K562 (cell line): Measurements from ENCODE around the gene METTL14. TPM values are rescaled to one million over a fixed set of nuclear protein-coding genes. Genes with fewer than 3 reads are reported as not detected.

Experiments
- BMI1 ChIP-seq: fragments of 150-350 bp; IDR thresholded peaks from 2 replicates; pipeline ENCODE4 v1.6.1; 2014; ENCODE audit warnings: low read length
- BRD9 ChIP-seq: fragments of 450-650 bp; IDR thresholded peaks from 2 replicates; pipeline ENCODE4 v1.6.1; 2018; ENCODE audit warnings: low read depth; ENCODE audit not compliant: partially characterized antibody
- CBFB ChIP-seq: sonication (generic); formaldehyde crosslinking; IDR thresholded peaks from 2 replicates; pipeline ENCODE4 v1.4.0; 2020; ENCODE audit warnings: mild to moderate bottlenecking, missing genetic modification reagents
- CXXC5 ChIP-seq: fragments of 250-450 bp; sonication (Bioruptor Pico); IDR thresholded peaks from 2 replicates; pipeline ENCODE4 v1.8.0; 2022; ENCODE audit warnings: inconsistent platforms, mild to moderate bottlenecking, moderate library complexity
- PCBP1 ChIP-seq: fragments of 200-400 bp; formaldehyde crosslinking; IDR thresholded peaks from 2 replicates; pipeline ENCODE4 v1.6.1; 2018; ENCODE audit warnings: mild to moderate bottlenecking, low read depth, low read length; ENCODE audit not compliant: poor library complexity, severe bottlenecking
- PRDM10 ChIP-seq: fragments of 450-650 bp; IDR thresholded peaks from 2 replicates; pipeline ENCODE4 v1.6.1; 2018; ENCODE audit not compliant: partially characterized antibody
- SNIP1 ChIP-seq: fragments of 450-650 bp; IDR thresholded peaks from 2 replicates; pipeline ENCODE4 v1.7.1; 2017; ENCODE audit warnings: low read depth, mild to moderate bottlenecking
- ZNF609 ChIP-seq: sonication (generic); formaldehyde crosslinking; IDR thresholded peaks from 2 replicates; pipeline ENCODE4 v1.8.1; 2023; ENCODE audit warnings: missing genetic modification reagents, mild to moderate bottlenecking, borderline replicate concordance
- ZSCAN29 ChIP-seq: fragments of 450-650 bp; IDR thresholded peaks from 2 replicates; pipeline ENCODE4 v1.6.1; 2017
- polyA plus RNA-seq, 8 experiments: library from polyadenylated mRNA; depleted of rRNA in 4 of 8; stranded (reverse) in 5 of 8; unstranded in 3 of 8; fragments of >200 nt; fragmentation: Nextera tagmentation in 2 of 8; fragmentation: Illumina TruSeq in 1 of 8; extraction: Ambion mirVana in 2 of 8; extraction: Trizol in 1 of 8; gene quantifications; 2 replicates each; pipeline versions ENCODE4 v1.2.1 to v1.2.3, GENCODE V29; 2011 to 2014; ENCODE audit warnings: inconsistent platforms in 1 of 8, missing spikeins in 1 of 8
- total RNA-seq, 7 experiments: library from RNA; depleted of rRNA in 6 of 7; stranded (reverse); fragments of >200 nt in 6 of 7; fragmentation: Illumina TruSeq in 2 of 7; extraction: Trizol in 2 of 7; gene quantifications; 2 replicates each; pipeline versions ENCODE4 v1.2.1 to v1.2.3, GENCODE V29; 2011 to 2021; ENCODE audit warnings: low replicate concordance in 1 of 7

METTL14 gene
- total and polyA plus RNA-seq, 9 of the 15 experiments (the other 6 are each of a cell fraction or from before 2014, with no cell fraction given) = 16.7 to 42.4 (median 27.7) TPM

GRCh38 chr4:118738090-118738489, 52.9 kb downstream of the METTL14 start (continued):
- TF ChIP-seq ZNF609 (CRISPR knock-in tag) = no peak
- TF ChIP-seq SNIP1 = no peak
- TF ChIP-seq PCBP1 = no peak
- no peak for TF ChIP-seq PRDM10
- no peak for TF ChIP-seq CBFB
- TF ChIP-seq BRD9 = no peak
- no peak for TF ChIP-seq CXXC5 (CRISPR knock-in tag)
- TF ChIP-seq BMI1 = no peak
- no peak for TF ChIP-seq ZSCAN29
